Measurements from ENCODE around the gene UGDH.

UGDH gene

GRCh38 chr4:39455486-39455885 lies 71.8 kb downstream of the UGDH start:
- Histone ChIP-seq H3K9ac (ENCODE audit: low read depth in 1 of 2, low read length in 2 of 2) (no peak overlapping the region), H3K36me3 (ENCODE audit: control insufficient read depth in 2 of 2, insufficient read depth in 2 of 2, low read length in 2 of 2) (peaks cover 54% of the 10 kb centered on the region in 2 donors), H3K4me1 (ENCODE audit: control insufficient read depth in 2 of 2, insufficient read depth in 2 of 2, low read length in 2 of 2) (peaks cover 13 to 20% of the 10 kb centered on the region in 2 donors), H3K4me3 (ENCODE audit: low read length in 2 of 2) (no peak overlapping the region), H3K27me3 (ENCODE audit: control insufficient read depth in 2 of 2, insufficient read depth in 2 of 2, low read length in 2 of 2) (no peaks in the 10 kb centered on the region), H3K27ac (ENCODE audit: low read depth in 2 of 2, low read length in 2 of 2) (no peak overlapping the region), H3K9me3 (ENCODE audit: control insufficient read depth in 2 of 2, low read length in 2 of 2) (no peaks in the 10 kb centered on the region)

- no peaks in the 10 kb centered on the region for H3K27me3 ChIP-seq (ENCODE audit: control insufficient read depth in 2 of 2, insufficient read depth in 2 of 2, low read length in 2 of 2)
- no peak overlapping the region for H3K9ac ChIP-seq (ENCODE audit: low read depth in 1 of 2, low read length in 2 of 2)
- no peak overlapping the region for H3K4me3 ChIP-seq (ENCODE audit: low read length in 2 of 2)
- H3K4me1 ChIP-seq (ENCODE audit: control insufficient read depth in 2 of 2, insufficient read depth in 2 of 2, low read length in 2 of 2), result peaks cover 9 to 18% of the 10 kb centered on the region in 2 donors
- H3K9me3 ChIP-seq (ENCODE audit: control insufficient read depth in 2 of 2, low read length in 2 of 2), result no peaks in the 10 kb centered on the region
- peaks cover 54% of the 10 kb centered on the region in 2 donors for H3K36me3 ChIP-seq (ENCODE audit: control insufficient read depth in 2 of 2, insufficient read depth in 2 of 2, low read length in 2 of 2)
- H3K27ac ChIP-seq (ENCODE audit: low read depth in 2 of 2, low read length in 2 of 2), result no peak overlapping the region
These were observed 73.5 kb downstream of the UGDH start for GRCh38 chr4:39453738-39454137.

DNA sequence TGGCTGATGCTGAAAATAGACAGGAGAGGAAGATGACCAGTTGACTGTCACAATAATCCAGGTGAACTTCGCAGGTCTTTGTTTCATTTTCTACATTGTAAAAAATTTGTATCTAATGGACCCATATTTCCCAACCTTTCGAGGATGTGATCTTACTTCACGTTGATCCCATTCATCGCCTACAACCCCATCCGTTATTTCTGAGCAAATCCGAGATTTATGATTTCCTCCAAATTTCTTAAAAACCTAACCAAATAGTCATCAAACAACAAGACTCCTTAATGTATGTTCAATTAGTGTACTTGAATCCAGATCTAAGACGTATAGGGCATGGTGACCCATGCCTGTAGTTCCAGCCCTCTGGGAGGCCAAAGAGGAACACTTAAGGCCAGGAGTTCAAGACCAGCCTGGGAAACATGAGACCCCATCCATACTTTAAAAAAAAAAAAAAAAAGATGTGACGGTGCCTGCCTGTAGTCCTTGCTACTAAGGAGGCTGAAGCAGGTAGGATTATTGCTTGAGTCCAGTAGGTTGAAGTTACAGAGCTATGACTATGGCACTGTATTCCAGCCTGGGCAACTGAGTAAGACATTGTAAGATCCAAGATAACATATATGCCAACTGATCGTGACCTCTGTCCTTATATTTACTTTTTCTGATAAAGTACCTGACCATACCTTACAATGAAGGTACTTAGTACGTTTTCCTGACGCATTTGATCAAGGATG lies 74.2 kb downstream of the UGDH start:
- Histone ChIP-seq H3K9me3 (ENCODE audit: control insufficient read depth in 2 of 2, low read length in 2 of 2) (no peaks in the 10 kb centered on the region), H3K4me1 (ENCODE audit: control insufficient read depth in 2 of 2, insufficient read depth in 2 of 2, low read length in 2 of 2) (peaks cover 9 to 16% of the 10 kb centered on the region in 2 donors), H3K27me3 (ENCODE audit: control insufficient read depth in 2 of 2, insufficient read depth in 2 of 2, low read length in 2 of 2) (no peaks in the 10 kb centered on the region), H3K9ac (ENCODE audit: low read depth in 1 of 2, low read length in 2 of 2) (no peak overlapping the region), H3K27ac (ENCODE audit: low read depth in 2 of 2, low read length in 2 of 2) (no peak overlapping the region), H3K4me3 (ENCODE audit: low read length in 2 of 2) (no peak overlapping the region), H3K36me3 (ENCODE audit: control insufficient read depth in 2 of 2, insufficient read depth in 2 of 2, low read length in 2 of 2) (peaks cover 54% of the 10 kb centered on the region in 2 donors)

DNA sequence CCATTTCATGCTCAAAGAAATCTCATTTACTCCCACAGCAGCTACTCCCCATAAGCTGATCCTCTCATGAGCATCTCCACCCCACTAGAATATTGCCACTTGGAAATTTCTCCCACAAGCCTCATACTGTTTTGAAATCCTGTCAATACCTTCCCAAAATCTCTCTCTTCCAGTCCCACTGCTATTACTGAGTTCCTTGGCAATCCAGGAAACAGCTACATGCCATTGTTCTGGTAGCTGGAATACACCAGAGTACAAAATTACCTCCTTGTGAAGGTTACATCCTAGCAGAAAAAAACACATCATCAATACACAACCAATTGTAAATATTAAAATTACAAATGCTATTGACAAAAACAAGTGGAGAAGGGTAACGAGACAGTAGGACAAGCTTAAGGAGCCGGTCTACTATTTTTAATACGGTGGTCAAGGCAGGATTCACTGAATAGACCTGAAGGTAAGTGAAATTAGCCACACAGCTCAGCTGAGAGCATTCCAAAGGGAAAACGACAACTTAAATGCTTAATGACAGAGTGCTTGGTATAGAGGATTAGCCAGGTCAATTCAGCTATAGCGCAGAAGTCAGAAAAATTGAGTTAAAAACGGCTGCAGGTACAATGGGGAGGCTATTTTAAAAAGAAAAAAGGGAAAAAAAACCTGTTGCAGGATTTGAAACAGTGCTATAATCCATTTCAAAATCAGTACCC lies 74.9 kb downstream of the UGDH start:
- Histone ChIP-seq H3K9me3 (ENCODE audit: control insufficient read depth in 2 of 2, low read length in 2 of 2) (no peaks in the 10 kb centered on the region), H3K36me3 (ENCODE audit: control insufficient read depth in 2 of 2, insufficient read depth in 2 of 2, low read length in 2 of 2) (peaks cover 53 to 54% of the 10 kb centered on the region in 2 donors), H3K27me3 (ENCODE audit: control insufficient read depth in 2 of 2, insufficient read depth in 2 of 2, low read length in 2 of 2) (no peaks in the 10 kb centered on the region), H3K9ac (ENCODE audit: low read depth in 1 of 2, low read length in 2 of 2) (no peak overlapping the region), H3K4me3 (ENCODE audit: low read length in 2 of 2) (no peak overlapping the region), H3K27ac (ENCODE audit: low read depth in 2 of 2, low read length in 2 of 2) (no peak overlapping the region), H3K4me1 (ENCODE audit: control insufficient read depth in 2 of 2, insufficient read depth in 2 of 2, low read length in 2 of 2) (peaks cover 10 to 14% of the 10 kb centered on the region in 2 donors)

- H3K4me3 ChIP-seq (ENCODE audit: low read length in 2 of 2), result no peak overlapping the region
- no peak overlapping the region for H3K27ac ChIP-seq (ENCODE audit: low read depth in 2 of 2, low read length in 2 of 2)
- no peak overlapping the region for H3K9ac ChIP-seq (ENCODE audit: low read depth in 1 of 2, low read length in 2 of 2)
These were observed 75.7 kb downstream of the UGDH start for GRCh38 chr4:39451423-39452023.

DNA sequence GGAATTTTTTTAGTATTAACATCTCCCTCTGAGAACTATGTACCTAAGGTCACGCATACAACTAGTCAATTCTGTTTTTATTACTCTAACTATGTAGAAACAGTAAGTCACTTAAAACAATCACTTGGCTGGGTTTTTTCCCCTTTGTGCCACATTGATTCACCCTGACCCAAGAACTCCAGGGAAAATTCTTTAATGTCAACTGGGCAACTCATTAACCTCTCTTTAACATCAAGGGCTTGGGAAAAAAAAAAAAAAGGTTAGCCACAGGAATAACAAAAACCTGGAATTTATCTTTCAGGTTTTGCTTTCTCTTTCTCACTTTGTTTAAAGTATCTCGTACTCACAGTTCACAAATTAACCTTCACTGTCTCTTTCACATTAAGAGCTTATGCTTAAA lies 76.6 kb downstream of the UGDH start:
- H3K9ac ChIP-seq (ENCODE audit: low read depth in 1 of 2, low read length in 2 of 2), result no peak overlapping the region
- H3K9me3 ChIP-seq (ENCODE audit: control insufficient read depth in 2 of 2, low read length in 2 of 2), result no peaks in the 10 kb centered on the region
- H3K27me3 ChIP-seq (ENCODE audit: control insufficient read depth in 2 of 2, insufficient read depth in 2 of 2, low read length in 2 of 2), result no peaks in the 10 kb centered on the region
- peaks cover 38 to 39% of the 10 kb centered on the region in 2 donors for H3K36me3 ChIP-seq (ENCODE audit: control insufficient read depth in 2 of 2, insufficient read depth in 2 of 2, low read length in 2 of 2)
- peaks cover 9 to 13% of the 10 kb centered on the region in 2 donors for H3K4me1 ChIP-seq (ENCODE audit: control insufficient read depth in 2 of 2, insufficient read depth in 2 of 2, low read length in 2 of 2)
- no peak overlapping the region for H3K27ac ChIP-seq (ENCODE audit: low read depth in 2 of 2, low read length in 2 of 2)
- H3K4me3 ChIP-seq (ENCODE audit: low read length in 2 of 2), result no peak overlapping the region

More at GRCh38 chr4:39451423-39452023, 75.7 kb downstream of the UGDH start:
- Histone ChIP-seq H3K9me3 (ENCODE audit: control insufficient read depth in 2 of 2, low read length in 2 of 2) (no peaks in the 10 kb centered on the region), H3K36me3 (ENCODE audit: control insufficient read depth in 2 of 2, insufficient read depth in 2 of 2, low read length in 2 of 2) (peaks cover 45 to 48% of the 10 kb centered on the region in 2 donors), H3K4me1 (ENCODE audit: control insufficient read depth in 2 of 2, insufficient read depth in 2 of 2, low read length in 2 of 2) (peaks cover 9 to 10% of the 10 kb centered on the region in 2 donors), H3K27me3 (ENCODE audit: control insufficient read depth in 2 of 2, insufficient read depth in 2 of 2, low read length in 2 of 2) (no peaks in the 10 kb centered on the region)

Data from mucosa of rectum (tissue), 2 donors.